ENCODE measurements around the gene GGT5. TPM values are rescaled to one million over a fixed set of nuclear protein-coding genes. Genes with fewer than 3 reads are reported as not detected.
"Not testable (repeated sequence)": the region's sequence is repeated elsewhere in the genome, so short reads cannot be mapped to it uniquely, and the experiment has no call there.

Gene GGT5
- total and polyA plus RNA-seq, 8 donors, result 2.3 to 18.3 (median 12.0) TPM

DNA sequence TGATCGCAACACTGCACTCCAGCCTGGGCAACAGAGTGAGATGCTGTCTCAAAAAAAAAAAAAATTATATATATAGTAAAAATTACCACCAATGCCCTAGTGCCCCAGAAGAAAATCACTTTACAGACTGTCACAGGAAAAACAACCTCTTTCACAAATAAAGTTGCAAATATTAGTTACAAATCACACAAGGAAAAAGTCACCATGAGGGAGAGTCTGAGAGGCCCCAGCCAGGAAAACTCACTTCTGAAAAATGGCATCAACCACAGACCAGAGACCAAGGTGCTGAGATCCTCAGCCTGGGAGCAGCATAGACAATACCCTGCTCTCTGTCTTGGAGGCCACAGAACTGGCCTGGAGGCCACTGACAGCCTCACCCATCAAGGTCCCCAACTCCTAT is 20.4 kb downstream of the GGT5 start:
- H3K9me3 ChIP-seq, result no peaks in the 10 kb centered on the region
- no peak for DNase-seq
- 93 to 97% methylated on average over 1 of the region's 1 CpG for WGBS, 2 donors
- no peak overlapping the region for H3K27ac ChIP-seq
- no peaks in the 10 kb centered on the region for H3K27me3 ChIP-seq
- H3K4me3 ChIP-seq, result no peak overlapping the region
- intact Hi-C loops (cut with DNase I), result no loop called here
- FAIRE-seq, result no peak
- H3K4me1 ChIP-seq, result no peaks in the 10 kb centered on the region
- TF ChIP-seq, protein P1, sequence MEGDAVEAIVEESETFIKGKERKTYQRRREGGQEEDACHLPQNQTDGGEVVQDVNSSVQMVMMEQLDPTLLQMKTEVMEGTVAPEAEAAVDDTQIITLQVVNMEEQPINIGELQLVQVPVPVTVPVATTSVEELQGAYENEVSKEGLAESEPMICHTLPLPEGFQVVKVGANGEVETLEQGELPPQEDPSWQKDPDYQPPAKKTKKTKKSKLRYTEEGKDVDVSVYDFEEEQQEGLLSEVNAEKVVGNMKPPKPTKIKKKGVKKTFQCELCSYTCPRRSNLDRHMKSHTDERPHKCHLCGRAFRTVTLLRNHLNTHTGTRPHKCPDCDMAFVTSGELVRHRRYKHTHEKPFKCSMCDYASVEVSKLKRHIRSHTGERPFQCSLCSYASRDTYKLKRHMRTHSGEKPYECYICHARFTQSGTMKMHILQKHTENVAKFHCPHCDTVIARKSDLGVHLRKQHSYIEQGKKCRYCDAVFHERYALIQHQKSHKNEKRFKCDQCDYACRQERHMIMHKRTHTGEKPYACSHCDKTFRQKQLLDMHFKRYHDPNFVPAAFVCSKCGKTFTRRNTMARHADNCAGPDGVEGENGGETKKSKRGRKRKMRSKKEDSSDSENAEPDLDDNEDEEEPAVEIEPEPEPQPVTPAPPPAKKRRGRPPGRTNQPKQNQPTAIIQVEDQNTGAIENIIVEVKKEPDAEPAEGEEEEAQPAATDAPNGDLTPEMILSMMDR (IDR thresholded peaks at IDR 0.05), result no peak
- no peak for ATAC-seq
- no peaks in the 10 kb centered on the region for H3K36me3 ChIP-seq

DNA sequence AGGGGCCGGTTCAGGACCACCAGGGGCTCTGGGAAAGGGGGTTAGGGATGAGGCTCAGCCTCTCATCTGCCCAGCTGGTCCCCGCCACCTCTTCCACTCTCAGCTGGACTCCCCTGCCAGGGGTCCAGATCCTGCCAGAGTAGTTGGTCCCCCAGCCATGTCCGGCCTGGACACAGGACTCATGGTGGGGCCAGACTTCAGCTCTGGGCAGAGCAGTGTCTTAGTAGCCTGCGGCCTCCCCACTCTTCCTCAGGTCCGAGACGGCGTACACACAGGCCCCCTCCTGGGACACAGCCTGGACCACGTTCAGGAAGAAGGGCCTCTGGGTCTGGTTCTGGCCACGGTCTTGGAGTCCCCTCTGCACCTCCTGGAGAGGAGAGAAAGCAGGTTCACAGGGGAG is 25.1 kb downstream of the GGT5 start:
- ATAC-seq (no peak), DNase-seq (no peak), FAIRE-seq (no peak)
- TF ChIP-seq, protein P1 (IDR thresholded peaks at IDR 0.05), result no peak
- Histone ChIP-seq H3K4me3 (no peak overlapping the region), H3K4me1 (no peaks in the 10 kb centered on the region), H3K27me3 (no peaks in the 10 kb centered on the region), H3K36me3 (no peaks in the 10 kb centered on the region), H3K9me3 (no peaks in the 10 kb centered on the region), H3K27ac (no peak overlapping the region)
- intact Hi-C loops (cut with DNase I), result no loop called here
- WGBS, 2 donors, result 93 to 94% methylated on average over 9 of the region's 9 CpGs

DNA sequence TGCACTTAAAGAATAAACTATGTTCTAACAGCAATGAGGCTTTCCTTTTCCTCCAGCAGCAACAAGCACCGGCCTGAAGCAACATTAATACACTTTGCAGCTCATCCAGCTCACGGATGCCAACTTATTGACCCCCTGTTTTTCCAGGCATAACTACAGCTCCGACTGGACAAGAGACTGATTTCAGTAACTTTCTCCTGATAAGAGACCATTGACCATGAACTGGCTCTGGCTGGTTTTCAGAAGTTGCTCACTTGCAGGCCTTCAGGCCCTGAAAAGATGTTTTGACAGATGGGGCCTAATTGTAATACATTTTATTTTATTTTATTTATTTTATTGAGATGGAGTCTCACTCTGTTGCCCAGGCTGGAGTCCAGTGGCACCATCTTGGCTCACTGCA is 27.5 kb downstream of the GGT5 start:
- Histone ChIP-seq H3K4me3 (no peak overlapping the region), H3K36me3 (no peaks in the 10 kb centered on the region), H3K27me3 (no peaks in the 10 kb centered on the region), H3K4me1 (no peaks in the 10 kb centered on the region), H3K27ac (no peak overlapping the region), H3K9me3 (no peaks in the 10 kb centered on the region)
- 58 to 69% methylated on average over 3 of the region's 3 CpGs for WGBS, 2 donors
- intact Hi-C loops (cut with DNase I), result no loop called here
- no peak for DNase-seq
- TF ChIP-seq, protein P1 (IDR thresholded peaks at IDR 0.05), result no peak
- FAIRE-seq, result no peak
- ATAC-seq, result no peak

DNA sequence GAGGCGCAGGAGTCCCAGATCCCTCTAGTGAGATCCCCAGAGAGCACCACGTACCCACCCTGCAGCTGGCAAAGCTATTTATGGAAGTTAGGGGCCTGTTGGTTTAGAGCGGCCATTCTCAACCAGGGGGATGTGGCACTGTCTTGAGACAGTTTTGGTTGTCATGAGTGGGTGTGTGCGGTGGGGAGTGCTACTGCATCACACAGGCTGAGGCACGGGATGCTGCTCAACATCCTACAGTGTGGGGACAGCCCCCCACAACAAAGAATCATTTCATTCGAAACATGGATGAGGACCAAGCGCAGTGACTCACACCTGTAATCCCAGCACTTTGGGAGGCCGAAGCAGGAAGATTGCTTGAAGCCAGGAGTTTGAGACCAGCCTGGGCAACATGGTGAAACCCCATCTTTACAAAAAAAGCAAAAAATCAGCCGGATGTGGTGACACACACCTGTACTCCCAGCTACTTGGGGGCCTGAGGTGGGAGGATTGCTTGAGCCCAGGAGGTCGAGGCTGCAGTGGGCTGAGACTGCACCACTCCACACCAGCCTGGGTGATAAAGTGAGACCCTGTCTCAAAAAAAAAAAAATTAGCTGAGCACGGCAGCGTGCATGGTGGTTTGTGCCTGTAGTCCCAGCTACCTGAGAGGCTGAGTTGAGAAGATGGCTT is 28.2 kb downstream of the GGT5 start:
- Histone ChIP-seq H3K36me3 (no peaks in the 10 kb centered on the region), H3K4me1 (no peaks in the 10 kb centered on the region), H3K9me3 (no peaks in the 10 kb centered on the region), H3K4me3 (no peak overlapping the region), H3K27me3 (no peaks in the 10 kb centered on the region), H3K27ac (no peak overlapping the region)
- ATAC-seq (no peak), FAIRE-seq (no peak), DNase-seq (no peak)
- intact Hi-C loops (cut with DNase I), result no loop called here
- 89 to 93% methylated on average over 12 of the region's 12 CpGs for WGBS, 2 donors
- TF ChIP-seq, protein P1 (IDR thresholded peaks at IDR 0.05), result no peak

DNA sequence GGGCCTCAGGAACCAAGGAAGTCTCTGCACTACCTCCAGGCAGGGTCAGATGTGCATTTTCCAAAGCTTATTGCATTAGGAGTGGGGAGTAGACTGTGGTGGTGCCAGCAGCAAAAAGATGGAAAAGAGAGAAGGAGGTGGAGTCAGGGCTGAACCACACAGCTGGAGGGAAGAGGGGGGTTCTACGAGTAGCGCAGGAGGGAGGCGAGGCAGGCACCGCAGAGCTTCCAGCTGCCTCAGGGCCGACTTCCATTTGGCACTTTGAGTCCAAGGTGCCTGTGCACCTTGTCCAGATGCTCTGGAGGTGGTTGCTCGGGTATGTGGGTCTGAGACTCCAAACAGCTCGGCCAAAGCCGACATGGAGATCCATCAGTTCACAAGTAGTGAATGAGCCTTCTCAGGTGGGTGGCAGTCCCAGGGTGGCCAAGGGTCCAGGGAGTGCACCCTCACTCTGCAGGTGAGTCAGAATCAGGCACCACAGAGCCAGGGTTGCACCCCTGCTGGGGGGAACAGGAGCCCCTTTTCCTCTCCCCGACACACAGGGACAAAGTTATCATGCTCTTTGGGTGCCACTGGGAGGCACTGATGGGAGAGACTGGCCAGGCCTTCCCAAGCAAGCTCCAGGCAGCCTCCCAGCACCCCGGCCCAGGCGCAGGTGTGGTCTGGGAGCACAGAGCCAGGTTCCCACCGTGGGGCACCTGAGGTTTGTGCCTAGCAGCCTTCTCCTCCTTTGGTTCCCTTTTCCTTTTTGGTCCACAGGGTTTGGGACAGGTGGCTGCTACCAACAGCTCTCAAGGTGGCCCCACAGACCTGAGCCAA is 30.2 kb downstream of the GGT5 start:
- Histone ChIP-seq H3K4me3 (no peak overlapping the region), H3K27ac (no peak overlapping the region), H3K27me3 (no peaks in the 10 kb centered on the region), H3K36me3 (no peaks in the 10 kb centered on the region), H3K9me3 (no peaks in the 10 kb centered on the region), H3K4me1 (no peaks in the 10 kb centered on the region)
- 78 to 85% methylated on average over 12 of the region's 12 CpGs for WGBS, 2 donors
- TF ChIP-seq, protein P1 (IDR thresholded peaks at IDR 0.05), result no peak
- intact Hi-C loops (cut with DNase I), result no loop called here
- ATAC-seq (no peak), FAIRE-seq (no peak), DNase-seq (no peak)

DNA sequence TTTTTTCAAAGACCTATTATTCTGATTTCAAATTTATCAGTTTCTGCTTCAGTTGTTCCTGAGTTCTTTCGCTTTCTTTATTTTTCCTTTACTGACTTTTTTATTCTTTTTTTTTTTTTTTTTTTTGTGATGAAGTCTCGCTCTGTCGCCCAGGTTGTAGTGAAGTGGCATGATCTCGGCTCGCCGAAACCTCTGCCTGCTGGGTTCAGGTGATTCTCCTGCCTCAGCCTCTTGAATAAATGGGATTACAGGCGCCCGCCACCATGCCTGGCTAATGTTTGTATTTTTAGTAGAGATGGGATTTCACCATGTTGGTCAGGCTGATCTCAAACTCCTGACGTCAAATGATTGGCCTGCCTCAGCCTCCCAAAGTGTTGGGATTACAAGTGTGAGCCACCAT is 31.8 kb downstream of the GGT5 start:
- WGBS, 2 donors, result 89 to 95% methylated on average over 9 of the region's 9 CpGs
- H3K9me3 ChIP-seq; intact Hi-C loops (cut with DNase I); ATAC-seq; H3K36me3 ChIP-seq; DNase-seq; H3K4me1 ChIP-seq; H3K27me3 ChIP-seq; FAIRE-seq; H3K27ac ChIP-seq; H3K4me3 ChIP-seq: not testable (repeated sequence)

DNA sequence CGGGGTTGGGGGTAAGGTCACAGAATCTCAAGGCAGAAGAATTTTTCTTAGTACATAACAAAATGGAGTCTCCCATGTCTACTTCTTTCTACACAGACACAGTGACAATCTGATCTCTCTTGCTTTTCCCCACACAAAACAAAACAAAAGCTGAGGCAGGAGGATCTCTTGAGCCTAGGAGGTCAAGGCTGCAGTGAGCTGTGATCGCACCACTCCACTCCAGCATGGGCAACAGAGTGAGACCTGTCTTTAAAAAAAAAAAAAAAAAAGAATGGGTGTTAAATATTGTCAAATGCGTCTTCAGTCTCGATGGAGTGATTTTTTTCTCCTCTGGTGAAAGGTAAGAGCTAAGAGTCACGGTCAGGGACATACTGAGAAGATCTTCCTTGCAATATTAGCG is 33.2 kb downstream of the GGT5 start:
- intact Hi-C loops (cut with DNase I); FAIRE-seq; DNase-seq; ATAC-seq; H3K36me3 ChIP-seq; H3K4me3 ChIP-seq; H3K9me3 ChIP-seq; H3K27ac ChIP-seq; H3K27me3 ChIP-seq: not testable (repeated sequence)
- peaks cover 18 to 21% (median 20%) of the 10 kb centered on the region in 3 donors for H3K4me1 ChIP-seq
- 80 to 81% methylated on average over 5 of the region's 6 CpGs for WGBS, 2 donors

All from pancreas (tissue), 10 donors.